H1 (cell line): Measurements from ENCODE around the gene JMJD1C. TPM values are rescaled to one million over a fixed set of nuclear protein-coding genes. Genes with fewer than 3 reads are reported as not detected.
A peak's percentile ranks its signal among the peaks of the same experiment; 100 is the strongest.

Experiments used
- CTCF ChIA-PET: fragments of 300-600 bp; sonication (Branson Sonifier 250); formaldehyde crosslinking; loops from one replicate; lab custom pipeline; 2021; ENCODE audit not compliant: partially characterized antibody; lab: Charles Lee
- POLR2A ChIA-PET: fragments of 300-600 bp; sonication (Branson Sonifier 250); formaldehyde crosslinking; loops from one replicate; lab custom pipeline; 2021; ENCODE audit warnings: inconsistent platforms; ENCODE audit not compliant: partially characterized antibody; lab: Charles Lee
- DNase-seq, 2 experiments: peaks; one replicate each; pipeline versions ENCODE4 v3.0.0 to v3.0.0-alpha.2; 2010 to 2022; ENCODE audit warnings: low spot score in 2 of 2, low read depth in 1 of 2, mixed read lengths in 1 of 2
- FAIRE-seq: peaks from 2 replicates; lab custom pipeline; 2011; peaks lifted over from hg19 to GRCh38; lab: Jason Lieb, UNC
- H2AFZ ChIP-seq: 2 replicates; pipeline ENCODE4 v1.8.1; 2012; ENCODE audit warnings: low read length, inconsistent platforms
- H2AK5ac ChIP-seq: 2 replicates; pipeline ENCODE4 v1.6.1; 2013; ENCODE audit warnings: low read depth, low read length
- H2BK120ac ChIP-seq: replicated peaks from 2 replicates; pipeline ENCODE3; 2013; ENCODE audit warnings: low read depth, low read length, inconsistent platforms
- H2BK12ac ChIP-seq: 2 replicates; pipeline ENCODE4 v1.6.1; 2013; ENCODE audit warnings: low read depth, low read length
- H2BK15ac ChIP-seq: 2 replicates; pipeline ENCODE4 v1.6.1; 2013; ENCODE audit warnings: low read length
- H2BK20ac ChIP-seq: 2 replicates; pipeline ENCODE4 v1.6.1; 2013; ENCODE audit warnings: low read length
- H2BK5ac ChIP-seq: 2 replicates; pipeline ENCODE4 v1.6.1; 2013; ENCODE audit warnings: low read depth, low read length
- H3K14ac ChIP-seq: 2 replicates; pipeline ENCODE4 v1.6.1; 2013; ENCODE audit warnings: inconsistent platforms; ENCODE audit not compliant: insufficient read length
- H3K18ac ChIP-seq: 2 replicates; pipeline ENCODE4 v1.6.1; 2013; ENCODE audit warnings: low read length; ENCODE audit errors: extremely low read depth
- H3K23ac ChIP-seq: 2 replicates; pipeline ENCODE4 v1.6.1; 2013; ENCODE audit warnings: inconsistent platforms; ENCODE audit not compliant: insufficient read length
- H3K23me2 ChIP-seq: 2 replicates; pipeline ENCODE4 v1.6.1; 2013; ENCODE audit warnings: low read depth, low read length
- H3K27ac ChIP-seq: 2 replicates; pipeline ENCODE4 v1.6.1; 2011; ENCODE audit warnings: low read depth, low read length, inconsistent platforms
- H3K27me3 ChIP-seq, 4 experiments: replicated peaks in 1 of 4; 1 replicate in 1 of 4; 2 replicates in 3 of 4; pipeline versions ENCODE4 v1.6.1 to v1.8.1; 2011 to 2013; ENCODE audit warnings: low read length in 3 of 4, mild to moderate bottlenecking in 3 of 4, inconsistent platforms in 2 of 4, mixed read lengths in 2 of 4, moderate library complexity in 1 of 4; ENCODE audit not compliant: control insufficient read depth in 3 of 4, insufficient read depth in 3 of 4; ENCODE audit errors: extremely low read depth in 1 of 4
- H3K36me3 ChIP-seq, 4 experiments: 2 replicates each; pipeline versions ENCODE4 v1.6.1 to v1.8.1; 2011 to 2013; ENCODE audit warnings: mild to moderate bottlenecking in 4 of 4, low read length in 3 of 4, moderate library complexity in 2 of 4, control low read depth in 1 of 4, inconsistent platforms in 1 of 4; ENCODE audit not compliant: insufficient read depth in 4 of 4, control insufficient read depth in 2 of 4
- H3K4ac ChIP-seq: replicated peaks from 2 replicates; pipeline ENCODE3; 2013; ENCODE audit warnings: low read length, low read depth, mixed read lengths, inconsistent platforms; ENCODE audit not compliant: insufficient read length
- H3K4me1 ChIP-seq, 4 experiments: replicated peaks in 1 of 4; 1 replicate in 1 of 4; 2 replicates in 3 of 4; pipeline versions ENCODE4 v1.6.1 to v1.8.1; 2011 to 2013; ENCODE audit warnings: low read length in 3 of 4, inconsistent platforms in 2 of 4, mixed read lengths in 1 of 4; ENCODE audit not compliant: insufficient read depth in 4 of 4, control insufficient read depth in 3 of 4
- H3K4me2 ChIP-seq, 2 experiments: 2 replicates each; pipeline versions ENCODE4 v1.6.1 to v1.8.1; 2011 to 2013; ENCODE audit warnings: low read depth in 2 of 2, low read length in 2 of 2, control low read depth in 1 of 2, inconsistent platforms in 1 of 2, mild to moderate bottlenecking in 1 of 2; ENCODE audit not compliant: insufficient read depth in 1 of 2
- H3K4me3 ChIP-seq, 4 experiments: fragments of 200-600, 300-600 bp in 1 of 4; sonication (generic), shearing (Covaris generic), sonication (Bioruptor Twin) in 1 of 4; 2 replicates each; pipeline versions ENCODE4 v1.5.1 to v1.8.1; 2011 to 2016; ENCODE audit warnings: low read length in 4 of 4, low read depth in 3 of 4, control low read depth in 2 of 4, inconsistent platforms in 2 of 4, mild to moderate bottlenecking in 2 of 4, mixed read lengths in 1 of 4, moderate library complexity in 1 of 4; ENCODE audit not compliant: insufficient read depth in 2 of 4; ENCODE audit errors: extremely low read depth in 1 of 4
- H3K56ac ChIP-seq: replicated peaks from 2 replicates; pipeline ENCODE3; 2013; ENCODE audit warnings: low read depth, mild to moderate bottlenecking, mixed read lengths, low read length, inconsistent platforms; ENCODE audit not compliant: insufficient read length
- H3K79me1 ChIP-seq: 2 replicates; pipeline ENCODE4 v1.6.1; 2013; ENCODE audit warnings: low read depth, low read length, control low read depth
- H3K79me2 ChIP-seq, 2 experiments: 2 replicates each; pipeline versions ENCODE4 v1.6.1 to v1.8.1; 2012 to 2013; ENCODE audit warnings: low read length in 2 of 2, mild to moderate bottlenecking in 2 of 2, inconsistent platforms in 1 of 2; ENCODE audit not compliant: insufficient read depth in 2 of 2, control insufficient read depth in 1 of 2
- H3K9ac ChIP-seq, 4 experiments: replicated peaks in 1 of 4; 1 replicate in 1 of 4; 2 replicates in 3 of 4; pipeline versions ENCODE4 v1.6.1 to v1.8.1; 2011 to 2013; ENCODE audit warnings: low read depth in 3 of 4, low read length in 3 of 4, control low read depth in 2 of 4, mild to moderate bottlenecking in 2 of 4, moderate library complexity in 2 of 4, inconsistent platforms in 1 of 4; ENCODE audit errors: extremely low read depth in 1 of 4
- H3K9me3 ChIP-seq, 2 experiments: 2 replicates each; pipeline versions ENCODE4 v1.6.1 to v1.8.1; 2012 to 2013; ENCODE audit warnings: mild to moderate bottlenecking in 2 of 2, moderate library complexity in 2 of 2, control low read depth in 1 of 2, inconsistent platforms in 1 of 2, low read depth in 1 of 2, low read length in 1 of 2, mixed read lengths in 1 of 2; ENCODE audit not compliant: insufficient read depth in 2 of 2
- H4K20me1 ChIP-seq, 2 experiments: replicated peaks in 1 of 2; 2 replicates each; pipeline versions ENCODE3 to v1.8.1; 2011 to 2013; ENCODE audit warnings: inconsistent platforms in 2 of 2, low read length in 2 of 2, mild to moderate bottlenecking in 1 of 2; ENCODE audit not compliant: insufficient read depth in 2 of 2, control insufficient read depth in 1 of 2
- H4K5ac ChIP-seq: 2 replicates; pipeline ENCODE4 v1.6.1; 2013; ENCODE audit warnings: low read length, low read depth, mixed read lengths, inconsistent platforms; ENCODE audit not compliant: insufficient read length
- H4K8ac ChIP-seq: 2 replicates; pipeline ENCODE4 v1.8.0; 2013; ENCODE audit warnings: mild to moderate bottlenecking, moderate library complexity, low read length, inconsistent platforms; ENCODE audit not compliant: insufficient read depth; ENCODE audit errors: extremely low read depth
- H4K91ac ChIP-seq: replicated peaks from 2 replicates; pipeline ENCODE3; 2013; ENCODE audit warnings: low read length, mixed read lengths, inconsistent platforms; ENCODE audit not compliant: insufficient read length
- ATF3 ChIP-seq: IDR thresholded peaks from 2 replicates; pipeline ENCODE4 v1.6.1; 2011; ENCODE audit warnings: low read depth, mild to moderate bottlenecking, low read length; ENCODE audit not compliant: insufficient read depth
- CTBP2 ChIP-seq: IDR thresholded peaks from 2 replicates; pipeline ENCODE4 v1.7.0; 2011; ENCODE audit warnings: borderline replicate concordance, mild to moderate bottlenecking, moderate library complexity, mixed read lengths, low read length; ENCODE audit not compliant: insufficient read depth, insufficient read length
- CTCF ChIP-seq, 3 experiments: IDR thresholded peaks; 1 replicate in 2 of 3; 2 replicates in 1 of 3; pipeline versions ENCODE4 v1.5.1 to v1.6.1; 2011; ENCODE audit warnings: low read length in 3 of 3, mild to moderate bottlenecking in 3 of 3, inconsistent platforms in 2 of 3, low read depth in 1 of 3, moderate library complexity in 1 of 3; ENCODE audit not compliant: insufficient read depth in 1 of 3; ENCODE audit errors: control extremely low read depth in 1 of 3
- SIX5 ChIP-seq: IDR thresholded peaks from 2 replicates; pipeline ENCODE4 v1.6.1; 2011; ENCODE audit warnings: mild to moderate bottlenecking, low read depth, low read length
- WGBS, 2 experiments: shearing (Covaris generic) in 1 of 2; methylation state at CpG; one replicate each; pipeline versions ENCODE4 v1.1.6 to v1.1.7; 2013 to 2015; ENCODE audit warnings: low lambda C conversion rate in 2 of 2, mixed read lengths in 2 of 2, inconsistent platforms in 1 of 2, low coverage in 1 of 2, missing lambda C conversion rate in 1 of 2; ENCODE audit not compliant: insufficient replicate concordance in 2 of 2, insufficient coverage in 1 of 2, insufficient read length in 1 of 2; ENCODE audit errors: extremely low coverage in 1 of 2, missing lambda C conversion rate in 1 of 2; 5-methylcytosine and 5-hydroxymethylcytosine counted together
- polyA plus RNA-seq, 7 experiments: library from polyadenylated mRNA; depleted of rRNA in 3 of 7; stranded (reverse) in 5 of 7; unstranded in 2 of 7; fragments of >200 nt in 5 of 7; fragments of 200-250 nt in 2 of 7; gene quantifications; 1 replicate in 5 of 7; 2 replicates in 1 of 7; 4 replicates in 1 of 7; pipeline versions ENCODE4 v1.2.1 to v1.2.3, GENCODE V29; 2011 to 2013; ENCODE audit warnings: missing spikeins in 2 of 7, mixed read lengths in 2 of 7
- total RNA-seq: library from RNA; stranded (reverse); fragmentation: NEBNext Ultra II Directional; extraction: Animal tissue kit (Norgen Biotek cat#: 25700); gene quantifications from 2 replicates; pipeline ENCODE4 v1.2.1, GENCODE V29; 2021

The JMJD1C gene
- total and polyA plus RNA-seq, 2 of the 8 experiments (the other 6 are each of a cell fraction or from before 2014, with no cell fraction given) = 54.5 to 210 TPM

GRCh38 chr10:63205421-63205820 lies 260.4 kb downstream of the JMJD1C start:
- no peak for FAIRE-seq
- no peak overlapping the region for H2BK120ac ChIP-seq
- H3K79me2 ChIP-seq = peaks cover 0 to 85% of the 10 kb centered on the region in 2 experiments; a peak in 3 of 4 replicates
- H3K23ac ChIP-seq = no peak overlapping the region
- no peak overlapping the region for H2BK5ac ChIP-seq
- H3K9ac ChIP-seq = no peak overlapping the region
- H3K4me3 ChIP-seq = no peak overlapping the region
- 91% methylated on average over 4 of the region's 4 CpGs; no CpG with 5 or more reads in 1 of the 2 experiments for WGBS, 2 experiments
- no peak overlapping the region for H4K91ac ChIP-seq
- H3K18ac ChIP-seq = no peak overlapping the region; the same call in 1 of the 2 replicates
- H3K14ac ChIP-seq = no peak overlapping the region
- no peak overlapping the region for H2AK5ac ChIP-seq
- CTCF ChIA-PET = interaction anchor here (0.9 to 2.1 kb wide), 5 partner anchors 10 to 425 kb away, joined by 3 to 5 read pairs (median 3); no protein-coding TSS in a partner anchor
- H4K20me1 ChIP-seq = peaks cover 16 to 18% of the 10 kb centered on the region in 2 experiments
- no peak for DNase-seq
- H3K27me3 ChIP-seq = no peaks in the 10 kb centered on the region
- no peak for TF ChIP-seq ATF3
- no peak for TF ChIP-seq SIX5
- TF ChIP-seq CTCF (IDR thresholded peaks at IDR 0.05; ENCODE audit: control extremely low read depth in 1 of 3, insufficient read depth in 1 of 3, low read depth in 1 of 3, low read length in 3 of 3) = no peak
- TF ChIP-seq CTBP2 = no peak
- TF ChIP-seq, all 59 proteins: peak for 0
- Histone ChIP-seq H3K79me1 (no peaks in the 10 kb centered on the region; the same call in 1 of the 2 replicates), H4K8ac (no peak overlapping the region), H2BK12ac (no peak overlapping the region), H2BK15ac (no peak overlapping the region), H3K56ac (no peak overlapping the region), H3K4me2 (no peak overlapping the region; a peak in 1 of 4 replicates), H3K23me2 (no peaks in the 10 kb centered on the region), H2BK20ac (no peak overlapping the region), H3K9me3 (no peaks in the 10 kb centered on the region), H3K27ac (no peak overlapping the region), H2AFZ (no peak overlapping the region), H4K5ac (peak overlapping the region; percentile 15), H3K36me3 (peaks cover 3 to 57% (median 16%) of the 10 kb centered on the region in 4 experiments; a peak in 7 of 8 replicates), H3K4ac (no peak overlapping the region), H3K4me1 (peaks cover 0 to 34% (median 28%) of the 10 kb centered on the region in 4 experiments; a peak in 5 of 7 replicates)
- POLR2A ChIA-PET = no interaction called here
